ENCODE results near the gene PLCB1. TPM values are rescaled to one million over a fixed set of nuclear protein-coding genes. Genes with fewer than 3 reads are reported as not detected.

PLCB1 gene
- total and polyA plus RNA-seq, 2 experiments from 2014 or later = 14.9 to 20.7 TPM

GRCh38 chr20:8322662-8323217 lies 190.7 kb downstream of the PLCB1 start (continued):
- no peak for TF ChIP-seq ZNF462 (CRISPR knock-in tag; IDR thresholded peaks at IDR 0.05)
- TF ChIP-seq REST (IDR thresholded peaks at IDR 0.05; ENCODE audit: unreplicated experiment) = no peak
- TF ChIP-seq JUNB (IDR thresholded peaks at IDR 0.05; ENCODE audit: unreplicated experiment) = no peak
- TF ChIP-seq EZH2 (IDR thresholded peaks at IDR 0.05; ENCODE audit: low read depth, unreplicated experiment) = no peak
- TF ChIP-seq ZNF331 (CRISPR knock-in tag; IDR thresholded peaks at IDR 0.05; ENCODE audit: low read depth) = no peak
- TF ChIP-seq CTCF (conservative IDR thresholded peaks at IDR 0.05; ENCODE audit: low read depth in 2 of 2) = no peak
- TF ChIP-seq STAT1 (IDR thresholded peaks at IDR 0.05; ENCODE audit: unreplicated experiment) = no peak
- TF ChIP-seq ZNF114 (CRISPR knock-in tag; IDR thresholded peaks at IDR 0.05) = no peak
